ENCODE results near the gene TBK1.

DNA sequence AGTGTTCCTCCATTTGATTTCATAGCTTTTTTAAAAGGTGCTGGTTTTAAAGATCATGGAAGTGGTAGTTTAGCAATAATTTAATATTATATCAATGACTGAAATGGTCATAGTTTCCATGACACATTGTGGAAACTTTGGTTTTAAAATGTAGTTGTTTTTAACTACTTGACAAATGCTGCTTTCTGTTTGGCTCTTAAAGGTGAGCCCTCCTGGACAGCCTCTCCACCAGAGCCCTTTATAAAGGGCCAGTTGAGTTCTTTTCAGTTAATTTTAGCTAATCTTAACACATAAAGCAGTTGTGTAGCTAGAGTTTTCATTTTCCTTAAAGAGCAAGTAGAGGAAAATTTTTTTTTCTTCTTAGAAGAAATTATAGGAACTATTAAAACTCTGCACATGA, 33.7 kb upstream of the TBK1 start:
- TF ChIP-seq CTCF (conservative IDR thresholded peaks at IDR 0.05) (no peak), EZH2 (IDR thresholded peaks at IDR 0.05; ENCODE audit: low read depth) (no peak)
